Progenitor cell of endocrine pancreas (in vitro differentiated cells): ENCODE data around the gene LSR. TPM values are rescaled to one million over a fixed set of nuclear protein-coding genes. Genes with fewer than 3 reads are reported as not detected.
"Not testable (repeated sequence)": the region's sequence is repeated elsewhere in the genome, so short reads cannot be mapped to it uniquely, and the experiment has no call there.

Experiments
- DNase-seq: peaks from one replicate; pipeline ENCODE4 v3.0.0; 2021; ENCODE audit warnings: low spot score; ENCODE audit not compliant: unreplicated experiment
- H3K27ac Mint-ChIP-seq: 2 replicates; pipeline ENCODE4 v1.8.0; 2021; ENCODE audit warnings: mild to moderate bottlenecking, moderate library complexity, mixed read lengths
- H3K27me3 Mint-ChIP-seq: 2 replicates; pipeline ENCODE4 v1.8.0; 2021; ENCODE audit warnings: mixed read lengths
- H3K36me3 Mint-ChIP-seq: 2 replicates; pipeline ENCODE4 v1.8.0; 2022; ENCODE audit warnings: mixed read lengths; ENCODE audit not compliant: insufficient read depth
- H3K4me1 Mint-ChIP-seq: 2 replicates; pipeline ENCODE4 v1.8.0; 2021; ENCODE audit warnings: low read depth, mixed read lengths
- H3K4me3 Mint-ChIP-seq: 2 replicates; pipeline ENCODE4 v1.8.0; 2021; ENCODE audit warnings: low read depth, mild to moderate bottlenecking, moderate library complexity, mixed read lengths
- H3K9me3 Mint-ChIP-seq: 2 replicates; pipeline ENCODE4 v1.8.0; 2021; ENCODE audit warnings: low read depth, mixed read lengths
- CTCF ChIP-seq: fragments of 200-600 bp; sonication (generic); IDR thresholded peaks from one replicate; pipeline ENCODE4 v1.5.0; 2021; ENCODE audit warnings: antibody characterized with exemption, mild to moderate bottlenecking; ENCODE audit not compliant: unreplicated experiment
- total RNA-seq: library from RNA; stranded (reverse); gene quantifications from 2 replicates; pipeline ENCODE4 v1.2.1, GENCODE V29; 2021

LSR gene
- total RNA-seq, 1 donor from 2014 or later, result 132 TPM

GRCh38 chr19:35279374-35279773, 30.6 kb downstream of the LSR start:
- H3K27ac Mint-ChIP-seq, result no peak overlapping the region
- H3K4me3 Mint-ChIP-seq, result no peak overlapping the region
- H3K9me3 Mint-ChIP-seq, result no peaks in the 10 kb centered on the region
- peaks cover 11% of the 10 kb centered on the region for H3K36me3 Mint-ChIP-seq
- TF ChIP-seq CTCF, result no peak
- H3K4me1 Mint-ChIP-seq, result peaks cover 2% of the 10 kb centered on the region
- H3K27me3 Mint-ChIP-seq, result peaks cover 11% of the 10 kb centered on the region
- no peak for DNase-seq

- Mint-ChIP-seq H3K9me3 (no peaks in the 10 kb centered on the region), H3K27me3 (peaks cover 14% of the 10 kb centered on the region), H3K4me3 (no peak overlapping the region), H3K36me3 (peaks cover 11% of the 10 kb centered on the region), H3K4me1 (peaks cover 2% of the 10 kb centered on the region), H3K27ac (no peak overlapping the region)
- no peak for TF ChIP-seq CTCF
- no peak for DNase-seq
These were observed 31.4 kb downstream of the LSR start for GRCh38 chr19:35279985-35280821.

- H3K36me3 Mint-ChIP-seq, result peaks cover 5% of the 10 kb centered on the region
- no peak overlapping the region for H3K4me3 Mint-ChIP-seq
- no peaks in the 10 kb centered on the region for H3K9me3 Mint-ChIP-seq
- no peak for TF ChIP-seq CTCF
- no peak overlapping the region for H3K27ac Mint-ChIP-seq
- no peak for DNase-seq
- H3K4me1 Mint-ChIP-seq, result peaks cover 2% of the 10 kb centered on the region
- H3K27me3 Mint-ChIP-seq, result peaks cover 14% of the 10 kb centered on the region
These were observed 32.5 kb downstream of the LSR start for GRCh38 chr19:35281303-35281702.

GRCh38 chr19:35284153-35285094, 35.6 kb downstream of the LSR start:
- no peak for DNase-seq
- H3K9me3 Mint-ChIP-seq, result no peaks in the 10 kb centered on the region
- H3K4me1 Mint-ChIP-seq, result peaks cover 2% of the 10 kb centered on the region
- no peak overlapping the region for H3K4me3 Mint-ChIP-seq
- H3K27ac Mint-ChIP-seq, result no peak overlapping the region
- H3K36me3 Mint-ChIP-seq, result peaks cover 1% of the 10 kb centered on the region
- TF ChIP-seq CTCF, result no peak
- peaks cover 14% of the 10 kb centered on the region for H3K27me3 Mint-ChIP-seq

GRCh38 chr19:35285095-35285449, 36.3 kb downstream of the LSR start:
- Mint-ChIP-seq H3K4me3 (no peak overlapping the region), H3K4me1 (peaks cover 2% of the 10 kb centered on the region), H3K27me3 (peaks cover 14% of the 10 kb centered on the region), H3K36me3 (no peaks in the 10 kb centered on the region), H3K9me3 (no peaks in the 10 kb centered on the region), H3K27ac (no peak overlapping the region)
- TF ChIP-seq CTCF, result no peak
- no peak for DNase-seq

- DNase-seq, H3K4me3 Mint-ChIP-seq, H3K9me3 Mint-ChIP-seq, H3K36me3 Mint-ChIP-seq, H3K4me1 Mint-ChIP-seq, H3K27ac Mint-ChIP-seq: not testable (repeated sequence)
- H3K27me3 Mint-ChIP-seq, result peaks cover 14% of the 10 kb centered on the region
These were observed 36.7 kb downstream of the LSR start for GRCh38 chr19:35285465-35285864.

GRCh38 chr19:35286101-35286500, 37.3 kb downstream of the LSR start:
- H3K36me3 Mint-ChIP-seq, H3K27ac Mint-ChIP-seq, DNase-seq, H3K9me3 Mint-ChIP-seq, H3K4me3 Mint-ChIP-seq, H3K4me1 Mint-ChIP-seq: not testable (repeated sequence)
- peaks cover 15% of the 10 kb centered on the region for H3K27me3 Mint-ChIP-seq
